Activated CD4-positive, CD25-positive, alpha-beta regulatory T cell treated with anti-CD3 and anti-CD28 coated beads, Interleukin-2, amount 50 U/mL, for 16 hours (primary cell): Measurements from ENCODE around the gene NSFL1C.
"Not testable (repeated sequence)": the region's sequence is repeated elsewhere in the genome, so short reads cannot be mapped to it uniquely, and the experiment has no call there.

Source experiments
- DNase-seq: peaks from one replicate; pipeline ENCODE4 v3.0.0-alpha.2; 2020; ENCODE audit warnings: low read depth, low spot score

The NSFL1C gene

DNA sequence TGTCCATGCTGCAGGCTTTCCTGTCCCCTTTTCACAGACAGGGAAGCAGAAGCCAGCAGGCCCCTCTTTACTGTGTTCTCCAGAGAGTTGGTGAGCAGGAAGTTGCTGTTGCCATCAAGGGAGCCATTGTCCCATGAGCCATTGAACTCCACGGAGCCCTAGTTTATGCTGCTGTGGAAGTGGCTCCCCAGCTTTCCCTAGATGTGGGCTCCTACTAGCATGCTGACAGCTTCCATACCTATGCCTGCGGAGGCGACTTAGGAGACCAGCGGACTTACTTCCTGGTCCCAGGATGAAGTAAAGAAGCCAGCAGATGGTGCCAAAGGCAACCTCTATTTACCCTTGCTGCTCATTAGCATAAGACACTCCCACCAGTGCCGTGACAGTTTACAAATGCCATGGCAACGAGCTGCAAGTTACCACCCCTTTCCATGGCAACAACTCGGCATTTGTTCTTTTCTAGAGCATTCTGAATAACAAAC lies 43.0 kb downstream of the NSFL1C start:
- no peak for DNase-seq

DNA sequence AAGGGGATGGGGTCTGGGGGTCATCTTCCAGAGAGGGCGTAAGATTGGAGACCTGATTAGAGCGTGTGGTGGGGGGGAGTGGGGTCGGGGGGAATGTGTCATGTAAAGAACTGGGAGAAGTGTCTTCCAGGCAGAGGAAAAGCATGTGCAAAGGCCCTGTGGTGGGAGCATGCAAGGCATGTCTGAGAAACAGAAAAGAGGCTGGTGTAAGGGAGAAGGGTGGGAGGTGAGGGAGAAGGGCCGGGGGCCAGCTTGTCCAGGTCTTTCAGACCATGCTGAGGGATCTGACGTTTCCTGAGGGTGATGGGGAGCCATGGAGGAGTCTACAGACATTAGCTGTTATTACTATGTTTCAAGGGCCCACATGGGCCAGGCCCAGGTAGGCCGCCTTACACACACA lies 43.4 kb downstream of the NSFL1C start:
- DNase-seq = no peak

DNA sequence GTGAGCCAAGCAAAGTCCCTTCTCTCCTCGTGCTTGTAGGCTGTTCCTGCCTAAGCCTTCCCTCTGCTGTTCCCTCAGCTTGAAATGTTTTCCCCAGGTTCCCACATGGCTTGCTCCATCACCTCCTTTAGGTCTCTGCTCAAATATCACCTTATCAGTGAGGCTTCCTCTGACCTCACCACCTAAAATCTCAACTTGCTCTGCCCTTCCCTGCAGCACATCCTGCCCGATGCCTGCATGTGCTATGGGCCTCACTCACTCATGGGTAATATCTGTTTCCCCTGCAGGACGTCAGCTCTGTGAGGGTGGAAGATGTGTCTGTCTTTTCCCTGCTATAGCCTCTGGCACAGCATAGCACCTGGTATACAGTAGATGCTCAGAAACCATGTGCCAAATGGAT lies 43.9 kb downstream of the NSFL1C start:
- DNase-seq = no peak

DNA sequence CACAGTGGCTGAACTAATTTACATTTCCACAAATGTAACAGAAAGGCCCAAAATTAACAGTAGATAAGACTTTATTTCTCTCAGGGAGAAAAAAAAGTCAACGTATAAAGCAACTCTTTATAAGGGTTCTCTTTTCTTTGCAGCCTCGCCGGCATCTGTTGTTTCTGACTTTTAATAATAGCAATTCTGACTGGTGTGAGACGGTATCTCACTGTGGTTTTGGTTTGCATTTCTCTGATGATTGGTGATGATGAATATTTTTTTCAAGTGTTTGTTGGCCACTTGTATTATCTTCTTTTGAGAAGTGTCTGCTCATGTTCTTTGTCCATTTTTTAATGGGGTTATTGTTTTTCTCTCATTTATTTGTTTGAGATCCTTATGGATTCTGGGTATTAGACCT lies 46.6 kb downstream of the NSFL1C start:
- DNase-seq = no peak

DNA sequence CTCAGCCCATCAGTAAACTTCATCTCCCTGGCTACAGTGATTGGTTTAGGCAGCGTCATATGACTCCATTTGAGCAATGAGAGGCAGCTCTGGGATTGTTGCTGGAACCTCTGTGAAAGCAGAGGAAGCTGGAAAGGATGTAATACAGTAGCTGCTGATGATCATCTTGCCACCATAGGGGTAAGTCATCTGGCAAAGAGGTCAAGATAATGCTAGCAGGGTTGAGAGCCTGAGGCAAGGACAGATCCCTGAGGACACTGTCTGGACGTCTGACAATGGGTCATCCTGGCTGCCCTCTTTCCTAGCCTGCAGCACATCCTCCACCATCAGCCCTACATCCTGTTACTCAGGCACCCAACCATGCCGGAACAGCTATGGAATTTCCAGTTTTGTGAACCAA lies 48.3 kb downstream of the NSFL1C start:
- DNase-seq = no peak

DNA sequence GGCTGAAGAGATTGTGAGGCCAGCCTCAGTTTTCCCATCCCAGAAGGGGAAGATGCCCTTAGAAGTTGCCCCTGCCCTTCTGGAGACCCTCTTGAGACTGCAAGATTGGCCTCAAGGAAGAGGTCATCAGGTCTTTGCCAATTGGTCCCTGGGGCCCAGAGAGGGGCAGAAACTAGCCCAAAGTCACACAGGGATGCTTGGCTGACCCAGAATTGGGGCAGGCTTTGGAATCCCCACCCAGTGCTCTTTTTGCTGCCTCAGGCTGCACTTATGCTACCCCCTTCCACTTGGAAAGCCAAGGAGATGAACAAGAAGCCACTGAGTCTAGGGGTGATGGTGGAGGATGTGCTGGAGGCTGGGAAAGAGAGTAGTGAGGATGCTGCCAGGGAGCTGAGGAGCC lies 48.9 kb downstream of the NSFL1C start:
- DNase-seq = no peak

DNA sequence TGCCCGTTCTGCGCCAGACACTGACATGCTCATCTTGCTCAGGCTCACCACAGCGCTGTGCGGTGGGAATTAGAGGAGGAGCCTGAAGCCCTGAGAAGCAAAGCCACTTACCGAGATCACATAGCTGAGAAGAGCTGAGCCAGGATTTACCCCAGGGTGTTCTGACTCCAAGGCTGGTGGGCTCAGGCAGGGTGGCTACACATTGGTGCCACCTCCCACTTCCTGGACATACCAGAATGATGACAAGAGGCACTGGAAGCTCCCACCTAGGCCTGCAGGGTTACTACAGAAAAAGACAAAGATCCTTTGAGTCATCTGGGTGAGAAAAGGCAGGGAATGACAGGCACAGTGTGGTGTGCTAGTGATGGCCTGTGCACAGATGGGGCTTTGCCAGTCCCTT lies 49.4 kb downstream of the NSFL1C start:
- DNase-seq = no peak

DNA sequence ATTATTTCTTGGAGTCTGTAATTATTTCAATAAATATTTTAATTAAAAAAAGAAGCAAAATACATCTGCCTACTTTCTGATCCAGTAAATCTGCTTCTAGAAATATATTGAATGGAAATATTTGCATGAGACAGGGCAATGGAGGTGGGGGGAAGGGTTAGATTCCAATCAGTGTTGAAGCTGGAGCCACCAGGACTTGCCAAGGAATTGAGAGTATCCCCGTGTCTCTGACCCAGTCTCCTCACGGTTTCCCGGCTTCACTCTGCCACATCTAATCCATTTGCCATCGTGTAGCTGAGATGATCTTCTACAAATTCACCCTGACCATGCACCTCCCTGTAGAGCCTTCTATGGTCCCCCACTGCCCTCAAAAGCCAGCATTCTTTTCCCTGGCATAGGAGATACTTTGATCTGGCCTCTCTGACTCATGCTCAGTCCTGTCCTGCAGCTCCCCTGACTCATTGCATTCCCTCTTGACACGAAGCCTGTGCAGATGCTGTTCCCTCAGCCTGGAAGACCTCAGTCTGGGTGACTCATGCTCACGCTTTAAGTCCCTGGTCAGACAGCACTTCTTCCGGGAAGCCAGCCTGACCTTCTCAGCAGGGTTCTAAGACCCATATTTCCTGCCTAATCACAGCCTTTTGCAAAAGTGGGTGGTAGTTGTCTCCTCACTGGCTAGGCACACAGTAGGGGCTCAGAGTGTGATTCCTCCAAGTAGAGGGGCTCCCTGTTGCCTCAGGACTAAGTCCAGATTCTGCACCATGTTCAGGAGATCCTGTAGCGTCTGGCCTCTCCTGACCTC lies 50.8 kb downstream of the NSFL1C start:
- DNase-seq = no peak

DNA sequence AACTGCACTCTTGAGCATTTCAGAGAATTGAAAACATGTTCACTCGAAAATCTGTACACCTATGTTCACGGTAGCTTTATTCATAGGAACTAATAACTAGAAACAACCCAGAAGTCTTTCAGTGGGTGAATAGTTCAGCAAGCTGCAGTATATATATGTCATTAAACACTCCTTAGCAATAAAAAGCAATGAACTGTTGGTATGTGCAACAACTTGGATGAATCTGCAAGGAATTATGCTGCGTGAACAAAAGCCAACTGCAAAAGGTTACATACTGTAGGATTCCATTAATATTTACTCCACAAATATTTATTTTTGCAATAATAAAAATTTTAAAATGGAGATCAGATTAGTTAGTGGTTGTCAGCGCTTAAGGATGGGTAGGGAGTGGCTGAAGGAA lies 51.7 kb downstream of the NSFL1C start:
- no peak for DNase-seq

DNA sequence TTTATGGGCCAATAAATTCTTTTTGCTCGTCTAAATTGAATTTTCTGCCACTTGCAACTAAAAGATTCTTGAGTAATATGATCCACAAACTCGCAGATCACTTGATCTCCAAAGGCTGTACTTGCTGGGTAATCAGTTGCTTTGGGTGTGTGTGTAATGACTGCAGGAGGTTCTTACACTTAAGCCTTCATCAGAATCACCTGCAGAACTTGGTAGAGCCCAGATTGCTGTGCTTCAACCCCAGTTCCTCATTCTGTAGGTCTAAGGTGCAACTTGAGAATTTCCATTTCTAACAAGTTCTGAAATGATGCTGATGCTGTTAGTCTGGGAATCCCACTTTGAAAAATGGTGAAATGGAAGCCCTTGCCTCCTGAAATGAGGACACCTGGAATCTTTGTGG lies 60.8 kb downstream of the NSFL1C start:
- DNase-seq = no peak

DNA sequence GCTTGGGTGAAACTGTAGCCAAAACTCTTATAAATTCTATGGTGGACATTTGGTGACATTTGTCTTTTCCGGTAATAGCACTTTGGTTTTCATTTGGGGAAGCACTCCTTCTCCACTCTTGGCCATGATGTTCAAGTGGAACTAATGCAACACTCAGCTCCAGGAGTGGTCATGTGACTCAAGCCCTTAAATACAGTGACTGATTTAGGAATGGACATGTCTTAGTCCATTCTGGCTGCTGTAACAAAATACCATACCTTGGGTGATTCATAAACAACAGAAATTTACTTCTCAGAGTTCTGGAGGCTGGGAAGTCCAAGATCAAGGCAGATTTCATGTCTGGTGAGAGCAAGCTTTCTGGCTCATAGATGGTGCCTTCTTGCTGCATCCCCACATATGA lies 63.0 kb downstream of the NSFL1C start:
- no peak for DNase-seq

DNA sequence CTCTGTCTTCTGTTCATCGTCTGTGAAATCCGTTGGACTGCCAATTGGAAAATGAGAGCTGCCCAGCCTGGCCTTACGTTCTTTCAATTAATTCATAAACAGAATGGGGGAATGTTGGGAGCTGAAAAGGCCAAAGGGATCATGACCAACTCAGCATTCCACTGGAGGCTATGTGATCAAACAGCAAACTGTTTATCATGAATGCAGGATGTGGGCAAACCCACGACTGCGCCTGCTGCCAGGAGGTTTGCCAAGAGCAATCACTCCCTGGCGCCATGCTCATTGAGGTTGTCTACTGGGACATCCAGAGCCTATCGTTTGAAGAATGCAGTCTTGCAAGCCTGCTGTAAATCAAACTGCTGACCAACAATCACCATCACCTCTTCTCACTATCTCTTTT lies 64.5 kb downstream of the NSFL1C start:
- DNase-seq = no peak

DNA sequence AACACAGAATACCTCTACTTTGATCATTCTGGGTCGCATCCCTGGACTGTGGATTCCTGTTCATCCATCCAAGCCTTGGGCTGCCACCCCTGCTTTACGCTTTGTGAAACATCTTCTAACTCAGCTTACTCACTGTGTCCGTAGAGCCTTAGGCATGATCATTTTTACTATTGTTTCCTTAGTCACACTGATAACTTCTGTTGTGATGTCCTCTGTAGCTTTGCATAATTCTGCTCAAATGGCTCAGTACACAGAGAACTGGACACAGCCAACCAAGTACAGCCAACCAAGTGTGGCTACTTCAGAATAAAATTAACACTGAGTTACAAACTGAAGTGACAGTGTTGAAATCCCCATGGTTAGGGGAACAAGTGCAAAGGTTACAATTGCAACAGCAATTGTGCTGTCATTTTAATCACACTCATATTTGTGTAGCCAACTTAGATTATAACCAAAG lies 65.2 kb downstream of the NSFL1C start:
- DNase-seq = no peak

DNA sequence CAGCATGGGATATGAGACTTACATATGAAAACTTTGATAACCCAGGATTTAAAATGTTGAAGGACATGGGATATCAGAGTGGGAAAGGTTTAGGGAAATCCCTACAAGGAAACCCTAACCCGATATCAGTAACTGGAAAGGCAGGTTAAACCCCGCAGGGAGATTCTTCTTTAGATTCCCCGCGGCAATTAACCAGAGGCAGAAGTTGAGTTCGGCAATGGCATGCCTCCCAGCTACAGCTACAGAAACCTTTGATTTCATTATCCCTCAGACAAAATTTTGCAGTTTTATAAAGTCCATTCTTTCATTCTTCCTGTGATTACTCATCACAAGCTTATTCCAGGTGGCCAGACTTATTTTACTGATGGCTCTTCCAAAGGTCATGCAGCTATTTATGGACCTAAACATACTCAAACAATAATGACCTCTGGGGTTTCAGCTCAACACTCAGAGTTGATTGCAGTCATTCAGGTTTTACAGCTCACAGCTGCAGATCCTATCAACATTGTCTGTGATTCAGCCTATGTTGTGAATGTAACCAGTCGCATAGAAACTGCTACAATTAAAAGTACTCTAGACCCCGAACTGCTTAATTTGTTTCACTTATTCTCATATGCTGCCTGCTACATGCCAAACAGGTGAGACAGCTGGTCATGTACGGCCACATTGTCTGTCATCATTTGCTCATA lies 66.8 kb downstream of the NSFL1C start:
- not testable (repeated sequence) for DNase-seq

DNA sequence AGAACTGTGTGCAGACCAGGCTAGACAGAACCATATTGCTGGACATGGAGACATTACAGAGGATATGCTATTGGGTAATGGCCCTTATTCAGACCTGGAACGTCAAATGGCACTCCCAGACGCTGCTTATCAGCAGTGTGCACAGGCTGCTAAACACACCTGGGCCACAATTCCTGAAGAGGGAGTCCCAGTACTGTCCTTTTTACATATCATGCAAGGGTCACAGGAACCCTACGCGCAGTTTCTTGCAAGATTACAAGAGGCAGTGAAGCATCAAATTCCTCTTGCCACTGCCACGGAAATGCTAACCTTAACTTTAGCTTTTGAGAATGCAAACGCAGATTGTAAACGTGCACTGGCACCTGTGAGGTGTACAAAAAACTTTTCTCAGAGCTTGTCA lies 68.5 kb downstream of the NSFL1C start:
- not testable (repeated sequence) for DNase-seq

DNA sequence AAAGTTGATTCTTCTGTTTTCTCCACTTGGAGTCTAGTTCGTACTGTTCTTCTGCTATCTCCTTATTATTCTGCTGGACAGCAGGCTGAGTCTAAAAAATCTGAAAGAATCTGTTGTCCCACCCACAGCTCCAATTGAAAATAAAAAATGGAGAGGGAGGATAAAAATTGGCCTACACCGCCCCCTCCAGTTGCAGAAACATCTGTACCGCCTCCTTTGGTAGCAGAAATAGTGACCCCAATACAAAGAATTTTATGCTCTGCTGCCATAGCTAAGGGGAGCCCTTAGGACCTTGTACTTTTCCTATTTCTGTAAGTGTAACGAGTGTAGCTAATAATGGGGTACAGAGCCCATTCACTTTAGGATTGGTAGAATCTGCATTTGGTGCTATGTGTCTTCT lies 68.9 kb downstream of the NSFL1C start:
- no peak for DNase-seq

DNA sequence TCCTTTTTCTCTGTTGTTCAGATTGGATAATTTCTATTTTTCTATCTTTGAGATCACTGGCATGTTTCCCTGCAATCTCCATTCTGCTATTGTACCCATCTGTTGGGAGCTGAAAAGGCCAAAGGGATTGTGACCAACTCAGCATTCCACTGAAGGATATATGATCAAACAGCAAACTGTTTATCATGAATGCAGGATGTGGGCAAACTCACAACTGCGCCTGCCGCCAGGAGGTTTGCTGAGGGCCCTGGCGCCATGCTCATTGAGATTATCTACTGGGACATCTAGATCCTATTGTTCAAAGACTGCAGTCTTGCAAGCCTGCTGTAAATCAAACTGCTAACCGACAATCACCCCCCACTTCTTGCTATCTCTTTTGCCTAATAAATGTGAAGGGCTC lies 69.9 kb downstream of the NSFL1C start:
- no peak for DNase-seq

DNA sequence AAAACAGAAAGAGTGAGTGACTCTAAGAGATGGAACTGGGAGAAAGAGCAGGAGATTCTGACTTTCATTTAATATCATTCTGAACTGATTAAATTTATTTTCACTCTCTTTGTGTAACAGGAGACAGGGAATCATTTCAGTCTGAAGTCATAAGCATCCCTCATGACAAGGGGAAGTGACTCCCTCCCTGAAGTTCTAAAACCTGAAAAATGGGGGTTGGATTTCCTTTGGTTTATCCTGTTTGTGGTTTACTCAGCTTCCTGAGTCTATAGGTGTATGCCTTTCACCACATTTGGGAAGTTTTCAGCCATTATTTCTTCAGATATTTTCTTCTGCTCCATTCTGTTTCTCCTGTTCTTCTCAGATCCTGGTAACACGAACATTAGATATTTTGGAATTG lies 70.4 kb downstream of the NSFL1C start:
- no peak for DNase-seq

DNA sequence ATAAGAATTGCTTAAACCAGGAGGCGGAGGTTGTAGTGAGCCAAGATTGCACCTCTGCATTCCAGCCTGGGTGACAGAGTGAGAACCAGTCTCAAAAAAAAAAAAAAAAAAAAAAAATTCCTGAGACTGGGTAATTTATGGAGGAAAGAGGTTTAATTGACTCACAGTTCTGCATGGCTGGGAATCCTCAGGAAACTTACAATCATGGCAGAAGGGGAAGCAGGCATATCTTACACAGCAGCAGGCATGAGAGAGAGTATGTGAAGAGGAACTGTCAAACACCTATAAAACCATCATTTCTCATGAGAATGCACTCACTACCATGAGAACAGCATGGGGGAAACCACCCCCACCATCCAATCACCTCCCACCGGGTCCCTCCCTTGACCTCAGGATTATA lies 72.0 kb downstream of the NSFL1C start:
- DNase-seq = no peak

DNA sequence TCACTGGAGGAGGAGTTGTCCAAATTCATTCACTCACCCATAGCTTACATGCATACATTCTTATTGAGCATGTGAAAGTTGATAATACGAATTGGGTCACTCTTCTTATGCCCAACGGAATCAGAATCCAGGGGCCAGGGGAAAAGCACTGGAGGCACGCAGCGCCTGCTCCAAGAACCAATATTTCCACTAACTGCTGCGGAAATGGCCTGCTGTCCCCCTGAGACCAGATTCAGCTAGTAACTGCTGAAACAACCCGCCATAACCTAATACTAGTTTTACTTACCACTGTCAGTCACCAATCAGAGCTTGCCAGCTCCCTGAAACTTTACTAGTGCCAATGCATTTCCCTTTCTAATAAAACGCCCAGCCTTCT lies 73.2 kb downstream of the NSFL1C start:
- no peak for DNase-seq

DNA sequence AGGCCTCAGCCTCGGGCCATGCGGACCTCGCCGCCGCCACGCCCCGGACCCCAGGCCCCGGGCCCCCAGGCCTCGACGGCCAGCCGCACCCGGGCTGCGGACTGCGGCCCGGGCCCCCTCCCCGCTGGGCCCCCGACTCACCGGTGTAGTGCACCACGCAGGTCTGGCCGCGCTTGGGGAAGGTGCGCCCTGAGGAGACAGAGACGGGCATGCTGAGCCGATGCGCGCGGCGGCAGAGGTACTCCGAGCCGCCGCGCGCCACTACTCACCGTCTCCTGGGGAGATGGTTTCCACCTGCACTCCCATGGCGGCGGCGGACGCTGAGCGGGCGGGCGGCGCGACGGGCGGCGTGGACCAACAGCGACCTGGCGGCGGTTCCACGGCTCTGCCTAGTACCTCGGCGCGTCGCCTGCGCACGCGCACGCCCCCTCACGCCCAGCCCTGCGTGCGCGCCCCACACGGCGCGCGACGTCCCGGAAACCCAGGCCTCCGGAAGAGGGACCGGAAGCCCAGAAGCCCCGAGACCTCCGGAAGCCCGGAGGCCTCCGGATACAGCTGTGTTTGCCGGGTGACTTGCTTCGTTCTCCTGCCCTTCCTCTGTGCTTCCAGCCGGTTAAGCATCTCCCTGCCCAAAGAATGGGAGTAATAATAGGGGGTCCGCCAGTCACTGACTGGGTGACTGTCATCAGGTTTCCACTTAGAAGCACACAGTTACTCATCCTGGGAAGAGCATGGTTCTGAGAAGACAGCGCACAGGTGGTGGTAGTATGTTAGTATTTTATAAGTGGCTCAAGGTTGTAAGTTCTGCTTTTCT lies 73.7 kb downstream of the NSFL1C start, which contains the start of gene FKBP1A:
TSS of gene FKBP1A (minus strand) at position 362 of the 814 bp plus-strand sequence. CDS start at position 306, 56 bp downstream.
- peak; percentile 84 for DNase-seq

DNA sequence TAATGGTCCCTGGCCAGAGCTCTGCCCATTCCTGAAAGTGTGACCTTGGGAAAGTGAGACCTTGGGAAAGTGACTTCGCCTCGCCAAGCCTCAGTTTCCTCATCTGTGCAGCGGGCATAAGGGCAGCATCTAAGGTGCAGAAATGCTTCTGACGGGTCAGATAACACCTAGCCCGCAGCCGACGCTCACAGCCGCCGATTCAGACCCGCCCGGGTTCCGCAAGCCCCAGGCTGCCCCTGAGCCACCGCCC lies 74.3 kb downstream of the NSFL1C start:
- no peak for DNase-seq
